NCI-H187 treated with DMSO at 0.1 percent for 48 hours (cell line): ENCODE data around the gene COL12A1.
"Not testable (repeated sequence)": the region's sequence is repeated elsewhere in the genome, so short reads cannot be mapped to it uniquely, and the experiment has no call there.

Experiments used
- DNase-seq: peaks from one replicate; lab custom pipeline; 2025; lab: John Stamatoyannopoulos, UW

COL12A1 gene

DNA sequence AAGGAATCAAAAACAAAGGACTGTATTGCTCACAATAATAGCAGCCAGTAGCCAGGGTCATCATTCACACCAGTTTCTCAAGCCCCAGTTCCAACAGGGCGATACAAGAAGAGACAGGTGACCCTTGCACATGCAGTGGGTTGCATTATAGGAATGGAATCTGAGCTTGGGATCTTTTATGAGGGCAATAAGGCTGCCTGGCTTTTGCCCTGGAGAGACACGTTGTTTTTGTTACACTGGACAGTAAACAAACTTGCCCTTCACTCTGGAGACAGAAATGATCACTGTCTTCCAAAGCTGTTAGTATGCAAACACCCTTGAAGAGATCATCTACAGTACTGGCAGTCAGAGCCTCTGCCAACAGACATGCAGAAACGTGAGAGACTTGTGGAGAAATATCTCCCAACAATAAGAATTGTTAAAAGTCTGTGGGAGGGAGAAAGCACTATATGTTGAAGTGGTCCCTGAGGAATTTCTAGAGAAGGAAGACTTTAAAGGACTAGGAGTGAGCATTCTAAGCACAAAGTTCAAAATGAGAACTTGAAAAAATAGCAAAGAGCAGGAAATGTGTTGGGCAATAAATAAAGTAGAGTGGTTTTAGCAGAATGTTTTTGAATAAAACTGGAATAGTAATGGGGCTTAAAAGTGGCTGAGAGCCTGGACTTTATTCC is 6.2 kb upstream of the COL12A1 start:
- no peak for DNase-seq

DNA sequence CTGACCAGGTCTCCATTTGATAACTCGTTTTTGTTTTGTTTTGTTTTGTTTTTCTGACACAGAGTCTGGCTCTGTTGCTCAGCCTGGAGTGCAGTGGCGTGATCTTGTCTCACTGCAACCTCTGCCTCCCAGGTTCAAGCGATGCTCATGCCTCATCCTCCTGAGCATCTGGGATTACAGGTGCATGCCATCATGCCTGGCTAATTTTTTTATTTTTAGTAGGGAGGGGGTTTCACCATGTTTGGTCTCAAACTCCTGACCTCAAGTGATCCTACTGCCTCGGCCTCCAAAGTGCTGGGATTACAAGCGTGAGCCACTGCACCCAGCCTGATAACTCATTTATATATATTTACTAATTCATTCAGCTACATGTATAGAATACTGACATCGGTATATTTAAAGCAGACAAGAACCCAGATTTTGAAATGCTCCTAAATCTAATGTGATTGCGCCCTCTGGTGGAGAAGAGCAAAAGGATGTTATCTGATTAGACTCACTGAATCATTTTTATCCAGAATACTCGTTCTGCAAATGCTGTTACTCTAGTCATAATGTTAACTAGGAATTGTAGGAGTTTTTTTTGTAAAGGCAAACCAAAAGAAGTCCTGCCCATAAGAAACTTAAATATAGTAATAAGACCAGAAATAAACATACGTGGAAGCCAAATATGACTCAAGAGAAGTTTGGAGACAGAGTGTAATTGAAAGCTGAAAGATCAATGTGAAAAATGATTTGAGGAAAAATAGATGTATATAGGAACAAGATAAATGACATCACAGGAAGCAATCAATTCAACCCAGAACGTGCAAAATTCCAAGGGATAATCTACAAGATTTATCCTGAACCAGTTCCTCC is 5.3 kb upstream of the COL12A1 start:
- peak; percentile 9 for DNase-seq

DNA sequence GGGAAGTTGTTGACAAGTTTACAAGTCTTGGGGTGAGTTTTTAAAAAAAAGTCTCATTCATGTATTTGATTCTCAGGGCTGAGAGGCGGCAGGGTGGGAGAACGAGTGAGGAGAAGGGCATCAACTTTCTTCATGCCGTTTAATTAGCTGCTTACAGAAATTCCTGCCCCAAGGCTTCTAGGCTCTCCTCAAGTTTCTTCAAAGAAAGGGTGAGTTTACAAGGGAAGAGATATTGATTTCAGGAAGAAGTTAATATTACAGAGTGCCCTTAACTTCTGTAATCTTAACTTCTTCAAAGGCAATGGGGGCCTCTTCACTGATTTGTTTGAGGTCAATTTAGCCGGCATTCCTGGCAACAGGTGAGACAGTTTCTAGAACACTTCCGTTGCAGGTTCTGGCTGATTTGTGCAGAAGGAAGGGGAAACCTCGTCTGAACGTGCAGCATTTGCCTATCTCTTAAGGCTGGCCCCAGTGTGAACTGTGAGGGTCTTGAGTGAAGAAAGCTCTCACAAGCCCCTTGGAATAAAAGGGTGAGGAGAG is 3.4 kb upstream of the COL12A1 start:
- no peak for DNase-seq

DNA sequence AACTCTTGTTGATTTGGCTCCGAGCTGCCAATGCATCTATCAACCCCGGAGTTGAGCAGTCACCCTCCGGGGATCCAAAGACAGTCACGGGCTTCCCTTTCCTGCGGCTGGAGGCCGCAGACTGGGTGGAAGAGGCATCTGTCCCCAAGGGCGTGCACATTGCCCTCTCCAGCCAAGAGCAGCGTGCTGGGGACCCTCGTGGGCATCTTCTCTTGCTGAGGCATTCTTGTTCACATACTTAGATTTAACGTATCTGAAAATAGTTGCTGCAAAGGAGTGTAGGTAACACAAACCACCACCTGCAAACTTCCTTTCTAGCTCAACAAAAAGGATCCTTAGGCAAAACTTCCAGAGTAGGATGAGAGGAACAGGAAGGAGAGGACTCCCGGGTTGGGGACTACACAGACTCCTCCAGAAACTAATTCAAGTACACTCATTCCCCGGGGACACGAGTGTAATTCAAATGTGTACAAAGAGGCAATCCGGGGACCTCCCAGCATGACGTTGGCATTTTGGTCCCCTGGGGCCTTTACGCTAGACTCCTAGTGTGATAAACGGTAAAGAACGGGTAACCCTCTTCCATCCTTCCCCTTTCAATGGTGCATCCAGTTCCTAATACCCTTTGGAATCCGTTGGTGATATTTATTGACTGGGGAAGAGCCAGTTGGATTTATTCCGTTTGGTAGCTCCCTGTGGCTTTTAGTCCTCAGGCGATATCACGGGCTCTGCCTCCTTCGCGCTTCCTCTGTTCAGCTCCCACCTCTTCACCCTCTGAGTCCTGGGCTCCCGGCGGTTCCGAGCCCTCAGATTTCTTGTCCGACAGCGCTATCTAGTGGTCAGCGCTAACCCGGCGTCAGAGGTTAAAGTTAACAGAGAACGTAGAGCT is 2.7 kb upstream of the COL12A1 start:
- no peak for DNase-seq

DNA sequence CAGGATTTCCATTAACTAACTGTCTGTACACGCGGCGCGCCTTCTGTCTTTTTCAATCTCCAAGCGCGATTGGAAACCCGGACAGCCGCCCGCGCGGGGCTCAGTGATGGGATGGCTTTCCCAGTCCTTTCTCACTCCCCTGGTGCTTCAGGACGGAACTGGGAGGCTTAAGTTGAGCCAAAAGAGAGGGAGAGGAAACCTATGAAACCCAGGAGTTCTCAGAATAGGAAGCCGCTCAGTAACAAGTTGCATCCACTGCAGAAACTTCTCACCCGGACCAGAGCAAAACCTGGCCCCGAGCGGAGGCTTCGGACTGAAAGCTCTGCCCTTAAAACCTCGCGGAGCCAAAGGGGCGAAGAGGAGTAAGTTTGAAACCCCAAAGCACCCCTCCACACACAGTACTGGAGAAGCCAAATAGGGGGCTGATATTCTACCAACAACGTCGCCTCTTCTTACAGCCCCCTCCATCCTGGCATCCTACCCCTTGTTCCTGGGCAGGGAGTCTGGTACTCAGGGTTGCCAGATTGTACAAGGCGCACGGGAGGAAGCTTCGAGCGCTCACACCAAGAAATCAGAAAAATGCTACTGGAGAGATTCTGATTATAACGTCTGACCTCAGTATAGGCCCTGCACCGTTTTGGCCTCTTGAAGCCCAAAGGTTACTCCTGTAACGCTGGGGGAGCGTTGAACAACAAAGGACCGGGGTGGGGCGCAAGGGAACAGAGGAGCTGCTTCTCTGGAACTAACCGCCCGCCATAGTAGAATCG is 906 bp upstream of the COL12A1 start:
- no peak for DNase-seq

DNA sequence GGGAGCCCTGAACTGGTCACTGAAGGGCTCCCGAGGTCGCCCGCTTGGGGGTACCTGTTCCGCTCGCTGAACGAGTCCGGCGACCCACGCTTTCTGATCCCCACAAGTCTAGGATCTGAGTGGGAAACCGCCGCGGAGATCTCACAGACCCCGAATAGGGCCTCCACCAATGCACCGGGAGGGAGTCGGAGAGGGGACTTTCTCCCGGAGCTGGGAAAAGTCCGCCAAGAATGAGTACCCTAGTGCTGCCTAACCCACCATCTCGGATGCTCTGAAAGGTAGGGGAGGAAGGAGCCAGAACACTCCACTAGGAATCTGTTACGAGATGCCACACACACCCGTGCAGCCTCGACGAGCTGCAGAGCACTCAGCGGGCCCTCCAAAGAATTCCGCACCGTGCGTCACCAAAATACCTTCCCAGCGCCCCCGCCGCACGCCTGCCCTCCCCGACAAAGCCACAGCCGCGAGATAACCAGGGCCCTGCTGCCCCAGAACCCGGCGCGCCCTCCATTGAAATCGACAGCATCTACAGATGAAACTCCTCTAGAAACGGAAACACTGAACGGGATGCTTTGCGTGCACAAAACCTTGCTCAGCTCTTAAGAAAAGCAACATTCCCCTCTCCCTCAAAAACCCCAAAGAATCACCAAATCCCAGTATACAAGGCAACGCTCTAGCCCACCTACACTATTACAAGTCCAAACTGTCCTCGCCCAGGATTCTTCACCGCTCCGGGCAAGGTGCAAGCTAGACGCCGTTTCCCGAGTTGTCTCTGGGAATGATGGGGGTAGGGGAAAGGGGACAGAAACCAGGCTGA is 686 bp downstream of the COL12A1 start:
- no peak for DNase-seq

DNA sequence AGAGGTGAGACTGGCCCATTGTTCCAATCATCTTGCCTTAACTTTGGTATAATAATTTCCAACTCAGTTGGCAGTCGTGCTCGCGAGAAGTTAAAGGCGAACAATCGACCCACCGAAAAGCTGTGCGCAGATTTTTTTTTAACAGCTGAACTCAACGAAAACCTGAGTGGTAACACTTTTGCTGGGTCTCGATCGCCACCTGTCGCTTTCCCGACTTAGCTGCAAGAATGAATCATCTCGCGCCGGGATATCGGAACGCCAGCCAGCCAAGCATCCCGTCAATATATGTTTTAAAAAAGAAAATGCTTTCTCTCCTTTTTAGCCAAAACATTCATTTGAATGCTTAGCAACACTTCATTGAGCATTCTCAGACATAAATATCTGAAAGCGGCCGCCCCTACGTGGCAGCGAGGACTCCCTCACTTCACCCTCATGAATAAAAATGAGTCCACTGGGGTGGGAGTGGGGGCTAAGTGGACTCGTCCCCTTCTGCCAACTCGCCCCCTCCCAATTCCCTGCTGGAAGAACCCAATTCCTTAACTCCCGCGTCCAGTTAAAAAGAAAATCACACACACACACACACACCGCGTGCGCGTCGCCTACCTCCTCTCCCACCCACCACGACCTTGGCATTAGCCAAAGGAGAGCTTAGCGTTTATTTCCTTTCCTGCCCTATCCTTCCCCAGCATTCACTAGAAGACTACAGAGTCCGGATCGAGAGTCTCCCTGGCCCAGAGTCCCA is 1.5 kb downstream of the COL12A1 start:
- DNase-seq: peak; percentile 10

DNA sequence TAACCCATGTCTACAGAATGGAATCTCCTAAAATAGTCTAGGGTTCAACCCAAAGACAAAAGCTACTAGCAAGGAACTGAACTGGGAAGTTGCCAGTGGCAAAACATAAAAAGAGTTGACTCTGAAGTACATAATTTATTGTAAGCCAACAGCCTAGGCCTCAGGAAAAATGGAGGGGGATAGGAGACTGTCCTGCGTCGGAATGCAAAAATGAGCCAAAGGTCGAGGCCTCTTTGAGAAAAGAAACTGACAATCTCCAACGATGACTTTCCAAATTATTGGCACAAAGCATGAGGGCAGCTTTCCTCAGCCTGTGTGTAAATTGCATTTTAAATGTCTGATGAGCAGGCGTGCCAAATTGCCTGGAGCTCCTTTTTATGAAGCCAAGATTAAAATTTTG is 2.1 kb downstream of the COL12A1 start:
- no peak for DNase-seq

DNA sequence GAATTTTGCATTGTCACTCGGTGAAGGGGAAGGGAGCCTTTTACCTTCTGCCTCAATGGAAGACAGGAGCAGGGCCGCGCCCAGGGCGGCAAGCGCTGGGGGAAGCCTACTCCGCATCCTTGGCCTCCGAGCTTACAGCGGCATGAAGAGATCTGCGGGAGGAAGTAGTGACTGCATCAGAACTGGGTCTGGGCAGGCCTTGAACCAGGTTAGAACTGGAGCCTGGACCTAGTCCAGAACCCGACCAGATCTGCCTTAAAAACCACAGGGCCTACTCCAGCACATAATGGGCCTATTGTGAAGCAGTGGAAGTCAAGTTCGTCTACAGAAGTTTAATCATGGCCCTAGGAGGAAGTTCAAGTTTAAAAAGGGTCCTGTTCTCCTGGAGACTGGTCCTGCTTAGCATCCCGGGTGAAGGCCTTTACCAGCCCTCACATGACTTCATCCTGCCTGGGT is 3.1 kb downstream of the COL12A1 start:
- no peak for DNase-seq

DNA sequence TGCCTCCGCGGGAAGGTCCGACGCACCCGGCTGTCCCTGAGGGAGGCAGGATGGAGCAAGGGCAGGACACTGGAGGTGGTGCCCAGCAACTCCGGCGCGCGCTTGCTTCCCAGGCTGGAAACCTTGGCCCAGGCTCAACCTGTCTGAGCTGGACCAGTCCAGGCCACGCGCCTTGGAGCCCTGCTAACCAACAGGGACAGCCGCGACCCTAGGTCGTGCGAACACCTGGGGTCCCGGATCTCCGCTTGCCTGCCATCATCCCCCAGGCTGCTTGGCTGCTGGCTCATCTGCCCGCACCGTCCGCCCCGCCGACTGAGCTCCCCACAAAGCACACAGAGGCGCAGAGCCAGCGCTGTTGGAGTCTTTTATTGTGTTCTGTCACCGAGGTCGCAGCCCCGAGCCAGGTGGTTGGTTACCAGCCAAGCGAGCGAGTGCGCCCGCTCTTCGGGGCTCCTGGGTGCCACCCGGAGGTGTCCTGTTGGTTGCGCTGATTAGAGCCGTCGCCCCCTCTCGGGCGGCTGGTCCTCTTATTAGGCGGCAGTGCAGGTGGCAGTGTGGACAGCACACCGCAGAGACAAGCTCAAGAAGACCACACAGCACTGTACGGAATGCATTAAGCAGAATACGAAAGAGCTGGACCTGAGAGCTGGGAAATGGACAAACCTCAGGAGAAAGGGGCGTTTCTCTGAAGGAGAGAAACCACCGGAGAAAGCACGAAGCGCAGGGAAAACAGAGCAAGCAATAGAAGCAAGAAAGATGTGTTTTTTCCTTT is 3.8 kb downstream of the COL12A1 start:
- no peak for DNase-seq

DNA sequence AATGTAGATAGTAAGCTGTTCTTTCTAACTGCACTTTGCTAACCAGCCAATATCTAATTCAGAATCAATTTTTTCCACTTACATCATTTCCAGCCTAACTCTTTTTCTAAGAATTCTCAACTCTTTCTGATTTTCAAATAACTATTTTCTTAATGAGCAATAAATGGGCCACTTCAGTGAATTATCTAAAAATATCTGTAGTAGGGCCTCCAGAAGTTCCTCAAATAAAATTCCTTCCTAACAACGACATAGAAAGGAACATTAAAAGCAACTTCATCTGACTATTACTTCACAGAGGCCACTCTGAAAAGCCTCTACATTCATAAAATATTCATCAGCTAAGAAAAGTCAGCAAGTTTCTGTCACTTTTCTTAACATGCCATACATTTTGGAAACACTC is 4.8 kb downstream of the COL12A1 start:
- no peak for DNase-seq

DNA sequence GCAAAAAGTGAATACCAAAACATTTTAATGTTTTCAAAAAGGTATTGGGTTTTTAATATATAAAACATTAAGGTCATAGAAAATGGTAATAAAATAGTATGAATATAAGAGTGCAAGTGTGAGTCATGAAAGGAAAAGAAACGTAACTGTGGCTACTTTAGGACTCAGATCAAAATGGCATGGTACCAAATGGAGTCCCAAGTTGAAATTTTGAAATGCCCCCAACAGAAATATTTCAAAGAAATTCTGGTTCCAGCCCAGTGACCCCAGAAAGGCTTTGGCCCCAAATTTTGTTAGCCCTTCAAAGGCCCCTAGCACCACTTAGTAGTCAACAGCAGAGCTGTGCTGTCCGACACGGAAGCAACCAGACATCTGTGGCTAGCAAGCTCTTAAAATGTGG is 6.0 kb downstream of the COL12A1 start:
- DNase-seq: no peak

DNA sequence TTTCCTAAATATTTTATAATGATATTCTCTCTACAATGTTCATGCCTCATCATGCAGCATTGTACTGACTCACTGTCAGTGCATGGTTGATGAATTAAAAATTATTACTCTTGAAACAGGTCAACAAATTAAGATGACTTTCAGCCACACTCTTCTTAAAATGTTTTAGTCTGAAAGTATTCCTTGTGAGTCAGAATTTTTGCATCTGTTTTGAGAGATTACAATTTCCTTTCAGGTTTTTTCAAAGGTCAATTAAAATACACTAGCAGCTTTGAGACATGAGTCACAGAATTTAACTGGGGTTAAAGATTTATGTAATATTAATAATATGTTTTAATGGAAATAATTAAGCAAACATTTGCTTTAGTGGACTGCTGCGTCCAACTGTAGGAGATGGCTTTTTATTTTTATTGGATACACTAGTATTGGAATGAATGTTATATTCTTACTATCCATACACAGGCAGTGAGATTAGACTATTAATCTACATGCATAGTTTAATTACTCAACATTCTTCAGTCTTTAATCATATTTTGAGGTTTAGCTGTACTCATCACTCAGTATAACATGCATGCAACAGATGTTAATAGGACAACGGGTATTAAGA is 9.7 kb downstream of the COL12A1 start:
- no peak for DNase-seq

DNA sequence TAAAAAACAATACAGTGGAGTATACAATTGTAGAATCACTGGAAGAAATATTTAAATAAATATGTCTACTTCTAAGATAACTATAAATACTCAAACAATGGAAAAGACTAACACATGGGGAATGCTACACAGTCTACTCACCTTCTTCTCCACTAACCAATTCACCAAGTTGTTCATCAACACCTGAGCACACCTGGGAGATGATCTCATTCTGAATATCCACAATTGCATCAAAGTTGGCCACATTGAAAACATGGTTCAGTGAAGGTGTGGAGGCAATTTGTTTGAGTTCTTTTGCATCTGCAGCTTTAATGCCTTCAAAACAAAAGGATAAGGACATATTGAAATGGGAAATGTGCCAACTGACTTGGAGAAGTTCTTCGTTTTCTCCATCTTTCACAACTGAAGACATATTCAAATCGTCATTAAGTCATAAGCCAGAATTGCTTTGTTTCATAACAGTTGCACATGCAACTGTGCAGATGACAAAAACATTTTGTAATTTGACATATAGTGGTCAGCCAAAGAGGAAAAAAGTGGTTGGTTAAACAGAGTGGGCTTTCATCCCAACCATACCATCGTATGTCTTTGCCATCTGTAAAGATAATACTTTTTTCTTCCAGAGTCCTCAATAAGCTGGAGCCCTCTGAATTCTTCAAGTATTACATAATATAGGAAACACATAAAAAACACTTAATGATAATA is 17.5 kb downstream of the COL12A1 start:
- no peak for DNase-seq

DNA sequence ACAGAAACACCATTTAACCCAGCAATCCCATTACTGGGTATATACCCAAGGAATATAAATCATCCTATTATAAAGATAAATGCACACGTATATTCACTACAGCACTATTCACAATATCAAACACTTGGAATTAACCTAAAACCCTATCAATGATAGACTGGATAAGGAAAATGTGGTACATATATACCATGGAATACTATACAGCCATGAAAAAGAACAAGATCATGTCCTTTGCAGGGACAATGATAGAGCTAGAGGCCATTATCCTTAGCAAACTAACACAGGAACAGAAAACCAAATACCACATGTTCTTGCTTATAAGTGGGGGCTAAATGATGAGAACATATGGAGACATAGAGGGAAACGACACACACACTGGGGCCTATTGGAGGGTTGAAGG is 19.3 kb downstream of the COL12A1 start:
- DNase-seq: not testable (repeated sequence)

DNA sequence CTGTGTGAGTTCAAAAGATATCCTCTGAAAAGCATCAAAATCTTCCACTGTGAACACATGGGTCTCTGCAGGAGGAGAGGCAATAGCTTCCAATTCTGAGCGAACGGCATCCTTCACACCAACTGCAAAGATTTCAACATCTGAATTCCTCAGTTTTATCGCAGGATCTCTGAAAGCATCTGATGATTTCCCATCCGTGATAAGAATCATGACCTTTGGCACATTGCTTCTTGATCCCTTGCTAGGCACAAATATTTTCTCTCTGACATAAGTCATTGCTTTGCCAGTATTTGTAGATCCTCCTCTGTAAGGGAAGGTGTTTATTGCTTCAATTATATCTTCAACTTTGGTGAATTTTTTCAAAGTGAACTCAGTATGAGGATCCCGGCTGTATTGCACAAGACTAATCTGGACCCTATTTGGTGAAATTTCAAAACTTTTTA is 22.7 kb downstream of the COL12A1 start:
- no peak for DNase-seq

DNA sequence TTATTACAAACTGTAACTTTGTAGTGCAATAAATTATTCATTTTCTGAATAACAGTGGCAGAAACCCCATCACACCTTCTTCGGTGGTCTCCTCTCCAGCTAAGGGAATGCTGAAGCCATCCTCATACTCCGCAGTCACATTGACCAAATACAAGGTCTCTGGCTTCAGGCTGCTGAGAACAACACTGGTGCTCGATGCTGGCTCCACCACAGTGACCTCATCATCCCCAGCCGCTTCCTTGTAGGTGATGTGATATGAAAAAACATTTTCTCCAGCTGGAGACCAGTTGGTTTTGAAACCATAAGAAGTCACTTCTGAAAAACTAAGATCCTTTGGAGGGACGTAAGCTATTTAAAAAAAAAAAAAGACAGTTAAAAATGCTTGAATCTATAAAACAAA is 25.0 kb downstream of the COL12A1 start:
- DNase-seq: no peak

DNA sequence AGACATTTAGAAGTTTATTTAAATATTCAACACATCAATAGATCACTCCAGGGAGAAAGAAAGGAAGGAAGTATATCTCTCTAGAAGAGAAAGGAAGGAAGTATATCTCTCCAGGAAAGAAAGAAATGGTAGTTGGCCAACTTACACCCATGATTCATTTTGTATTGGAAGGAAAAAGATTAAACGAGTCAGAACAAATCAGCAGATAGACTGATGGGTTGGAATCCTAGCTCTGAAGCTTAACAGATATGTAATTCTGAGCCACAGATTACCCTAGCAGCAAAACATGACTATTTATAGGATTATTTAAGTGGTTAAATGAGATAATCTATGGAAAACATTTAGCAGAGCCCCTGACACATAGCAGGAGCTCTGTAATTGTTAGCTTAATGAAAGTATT is 27.1 kb downstream of the COL12A1 start:
- DNase-seq: no peak
